Kidney (tissue), 14 donors: ENCODE results near the gene CTDSP2. TPM values are rescaled to one million over a fixed set of nuclear protein-coding genes. Genes with fewer than 3 reads are reported as not detected.
"Not testable (repeated sequence)": the region's sequence is repeated elsewhere in the genome, so short reads cannot be mapped to it uniquely, and the experiment has no call there.

Source experiments
- DNase-seq, 5 donors: peaks; one replicate each; pipeline ENCODE4 v3.0.0-alpha.2; 2013 to 2020
- FAIRE-seq: peaks from 2 replicates; lab custom pipeline; 2012; peaks lifted over from hg19 to GRCh38; lab: Jason Lieb, UNC
- H3K27ac ChIP-seq, 2 donors: one replicate each; pipeline ENCODE4 v1.7.0; 2013; ENCODE audit warnings: low read depth in 2 of 2, low read length in 2 of 2, inconsistent platforms in 1 of 2
- H3K27me3 ChIP-seq: one replicate; pipeline ENCODE4 v1.7.1; 2013; ENCODE audit warnings: low read length, inconsistent platforms; ENCODE audit not compliant: control insufficient read depth, insufficient read depth
- H3K36me3 ChIP-seq, 3 donors: one replicate each; pipeline versions ENCODE4 v1.7.0 to v1.7.1; 2013; ENCODE audit warnings: low read length in 3 of 3, control low read depth in 1 of 3, inconsistent platforms in 1 of 3; ENCODE audit not compliant: insufficient read depth in 3 of 3, control insufficient read depth in 2 of 3
- H3K4me1 ChIP-seq, 3 donors: one replicate each; pipeline versions ENCODE4 v1.7.0 to v1.7.1; 2013; ENCODE audit warnings: low read length in 3 of 3, inconsistent platforms in 1 of 3, low read depth in 1 of 3; ENCODE audit not compliant: control insufficient read depth in 2 of 3, insufficient read depth in 2 of 3
- H3K4me3 ChIP-seq, 3 donors: one replicate each; pipeline versions ENCODE4 v1.7.0 to v1.8.1; 2013; ENCODE audit warnings: low read length in 3 of 3, control low read depth in 1 of 3, inconsistent platforms in 1 of 3
- H3K9ac ChIP-seq, 3 donors: one replicate each; pipeline versions ENCODE4 v1.7.0 to v1.7.1; 2013; ENCODE audit warnings: low read length in 3 of 3, control low read depth in 1 of 3, inconsistent platforms in 1 of 3
- H3K9me3 ChIP-seq, 3 donors: one replicate each; pipeline versions ENCODE4 v1.7.0 to v1.7.1; 2013; ENCODE audit warnings: low read length in 3 of 3, control low read depth in 1 of 3, inconsistent platforms in 1 of 3; ENCODE audit not compliant: control insufficient read depth in 2 of 3, insufficient read depth in 1 of 3
- intact Hi-C: fragments of 100-400 bp; cut with DNase I; formaldehyde crosslinking; loops from one replicate; pipeline ENCODE4 v1.11.1; 2022
- polyA plus RNA-seq: library from polyadenylated mRNA; stranded (reverse); fragments of 350-450 nt; fragmentation: Illumina TruSeq; extraction: RNeasy Lipid Tissue Mini Kit (QIAGEN cat#74804); gene quantifications from one replicate; pipeline ENCODE4 v1.2.3, GENCODE V29; 2014; ENCODE audit warnings: low read depth, low replicate concordance; ENCODE audit not compliant: insufficient read depth
- total RNA-seq: library from RNA; stranded (reverse); fragmentation: NEBNext Ultra II Directional; extraction: Animal tissue kit (Norgen Biotek cat#: 25700); gene quantifications from one replicate; pipeline ENCODE4 v1.2.1, GENCODE V29; 2021
- TF ChIP-seq, protein P1 (sequence below): IDR thresholded peaks from 3 replicates; pipeline ENCODE4 v1.5.1; 2012; ENCODE audit warnings: mild to moderate bottlenecking, moderate library complexity, borderline replicate concordance; ENCODE audit not compliant: insufficient read depth; ENCODE audit errors: extremely low read depth
- donor health status: control.
- donor health status: control.
- donor health status: control.
- donor health status: control.
- donor health status: control.
- donor health status: DM: yes; HTN: yes; CAD: no.
- donor health status: Normal renal cell carcinoma (clear cell type).

The CTDSP2 gene
- total and polyA plus RNA-seq, 2 donors from 2014 or later: 46.0 to 198 TPM

- TF ChIP-seq, protein P1, sequence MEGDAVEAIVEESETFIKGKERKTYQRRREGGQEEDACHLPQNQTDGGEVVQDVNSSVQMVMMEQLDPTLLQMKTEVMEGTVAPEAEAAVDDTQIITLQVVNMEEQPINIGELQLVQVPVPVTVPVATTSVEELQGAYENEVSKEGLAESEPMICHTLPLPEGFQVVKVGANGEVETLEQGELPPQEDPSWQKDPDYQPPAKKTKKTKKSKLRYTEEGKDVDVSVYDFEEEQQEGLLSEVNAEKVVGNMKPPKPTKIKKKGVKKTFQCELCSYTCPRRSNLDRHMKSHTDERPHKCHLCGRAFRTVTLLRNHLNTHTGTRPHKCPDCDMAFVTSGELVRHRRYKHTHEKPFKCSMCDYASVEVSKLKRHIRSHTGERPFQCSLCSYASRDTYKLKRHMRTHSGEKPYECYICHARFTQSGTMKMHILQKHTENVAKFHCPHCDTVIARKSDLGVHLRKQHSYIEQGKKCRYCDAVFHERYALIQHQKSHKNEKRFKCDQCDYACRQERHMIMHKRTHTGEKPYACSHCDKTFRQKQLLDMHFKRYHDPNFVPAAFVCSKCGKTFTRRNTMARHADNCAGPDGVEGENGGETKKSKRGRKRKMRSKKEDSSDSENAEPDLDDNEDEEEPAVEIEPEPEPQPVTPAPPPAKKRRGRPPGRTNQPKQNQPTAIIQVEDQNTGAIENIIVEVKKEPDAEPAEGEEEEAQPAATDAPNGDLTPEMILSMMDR: no peak
- Histone ChIP-seq H3K9ac (no peak overlapping the region), H3K27me3 (no peaks in the 10 kb centered on the region), H3K9me3 (no peaks in the 10 kb centered on the region), H3K36me3 (peaks cover 0 to 4% (median 0%) of the 10 kb centered on the region in 3 donors), H3K27ac (no peak overlapping the region), H3K4me3 (no peak overlapping the region), H3K4me1 (peaks cover 0 to 9% (median under 1%) of the 10 kb centered on the region in 3 donors)
- FAIRE-seq (no peak), DNase-seq (no peak)
- intact Hi-C loops: no loop called here
Observed at GRCh38 chr12:57775044-57775443, 71.5 kb downstream of the CTDSP2 start.

- H3K9ac ChIP-seq, FAIRE-seq, H3K9me3 ChIP-seq, H3K27ac ChIP-seq, H3K4me3 ChIP-seq, H3K4me1 ChIP-seq, H3K27me3 ChIP-seq, intact Hi-C loops, H3K36me3 ChIP-seq: not testable (repeated sequence)
- DNase-seq: peak in 1 of 5 donors; percentile 56
Observed at GRCh38 chr12:57774634-57775033, 71.9 kb downstream of the CTDSP2 start.

GRCh38 chr12:57772429-57773322 lies 73.9 kb downstream of the CTDSP2 start, which contains the start of gene EEF1AKMT3:
EEF1AKMT3 (plus strand) TSS chr12:57772614; CDS start chr12:57772725, 111 bp downstream.
- H3K27ac ChIP-seq: peak within 1 kb of the TSS; percentile 91 to 96

More at GRCh38 chr12:57772429-57773322, 73.9 kb downstream of the CTDSP2 start, which contains the start of gene EEF1AKMT3:
- intact Hi-C loops: no loop called here
- DNase-seq (peak in 4 of 5 donors; percentile 51 to 90 (median 66)), FAIRE-seq (no peak)
- Histone ChIP-seq H3K27me3 (no peaks in the 10 kb centered on the region), H3K9me3 (no peaks in the 10 kb centered on the region), H3K4me3 (peak within 1 kb of the TSS; percentile 81 to 95 (median 89)), H3K4me1 (peaks cover 0 to 7% (median 0%) of the 10 kb centered on the region in 3 donors), H3K36me3 (peaks cover 0 to 4% (median 0%) of the 10 kb centered on the region in 3 donors), H3K9ac (peak within 1 kb of the TSS; percentile 61 to 86 (median 83))
- TF ChIP-seq, protein P1: no peak
